ENCODE results near the gene PNP.

GRCh38 chr14:20516921-20517320 is 47.7 kb downstream of the PNP start:
- TF ChIP-seq CTCF (IDR thresholded peaks at IDR 0.05) (no peak), POLR2A (IDR thresholded peaks at IDR 0.05) (no peak), EP300 (IDR thresholded peaks at IDR 0.05) (no peak)
